H1 (cell line): Measurements from ENCODE around the gene KIAA1755. TPM values are rescaled to one million over a fixed set of nuclear protein-coding genes. Genes with fewer than 3 reads are reported as not detected.

Experiments used
- CTCF ChIA-PET: fragments of 300-600 bp; sonication (Branson Sonifier 250); formaldehyde crosslinking; loops from one replicate; lab custom pipeline; 2021; ENCODE audit not compliant: partially characterized antibody; lab: Charles Lee
- POLR2A ChIA-PET: fragments of 300-600 bp; sonication (Branson Sonifier 250); formaldehyde crosslinking; loops from one replicate; lab custom pipeline; 2021; ENCODE audit warnings: inconsistent platforms; ENCODE audit not compliant: partially characterized antibody; lab: Charles Lee
- DNase-seq, 2 experiments: peaks; one replicate each; pipeline versions ENCODE4 v3.0.0 to v3.0.0-alpha.2; 2010 to 2022; ENCODE audit warnings: low spot score in 2 of 2, low read depth in 1 of 2, mixed read lengths in 1 of 2
- FAIRE-seq: peaks from 2 replicates; lab custom pipeline; 2011; peaks lifted over from hg19 to GRCh38; lab: Jason Lieb, UNC
- H2AFZ ChIP-seq: 2 replicates; pipeline ENCODE4 v1.8.1; 2012; ENCODE audit warnings: low read length, inconsistent platforms
- H2AK5ac ChIP-seq: 2 replicates; pipeline ENCODE4 v1.6.1; 2013; ENCODE audit warnings: low read depth, low read length
- H2BK120ac ChIP-seq: replicated peaks from 2 replicates; pipeline ENCODE3; 2013; ENCODE audit warnings: low read depth, low read length, inconsistent platforms
- H2BK12ac ChIP-seq: 2 replicates; pipeline ENCODE4 v1.6.1; 2013; ENCODE audit warnings: low read depth, low read length
- H2BK15ac ChIP-seq: 2 replicates; pipeline ENCODE4 v1.6.1; 2013; ENCODE audit warnings: low read length
- H2BK20ac ChIP-seq: 2 replicates; pipeline ENCODE4 v1.6.1; 2013; ENCODE audit warnings: low read length
- H2BK5ac ChIP-seq: 2 replicates; pipeline ENCODE4 v1.6.1; 2013; ENCODE audit warnings: low read depth, low read length
- H3K14ac ChIP-seq: 2 replicates; pipeline ENCODE4 v1.6.1; 2013; ENCODE audit warnings: inconsistent platforms; ENCODE audit not compliant: insufficient read length
- H3K18ac ChIP-seq: 2 replicates; pipeline ENCODE4 v1.6.1; 2013; ENCODE audit warnings: low read length; ENCODE audit errors: extremely low read depth
- H3K23ac ChIP-seq: 2 replicates; pipeline ENCODE4 v1.6.1; 2013; ENCODE audit warnings: inconsistent platforms; ENCODE audit not compliant: insufficient read length
- H3K23me2 ChIP-seq: 2 replicates; pipeline ENCODE4 v1.6.1; 2013; ENCODE audit warnings: low read depth, low read length
- H3K27ac ChIP-seq: 2 replicates; pipeline ENCODE4 v1.6.1; 2011; ENCODE audit warnings: low read depth, low read length, inconsistent platforms
- H3K27me3 ChIP-seq, 4 experiments: replicated peaks in 1 of 4; 1 replicate in 1 of 4; 2 replicates in 3 of 4; pipeline versions ENCODE4 v1.6.1 to v1.8.1; 2011 to 2013; ENCODE audit warnings: low read length in 3 of 4, mild to moderate bottlenecking in 3 of 4, inconsistent platforms in 2 of 4, mixed read lengths in 2 of 4, moderate library complexity in 1 of 4; ENCODE audit not compliant: control insufficient read depth in 3 of 4, insufficient read depth in 3 of 4; ENCODE audit errors: extremely low read depth in 1 of 4
- H3K36me3 ChIP-seq, 4 experiments: 2 replicates each; pipeline versions ENCODE4 v1.6.1 to v1.8.1; 2011 to 2013; ENCODE audit warnings: mild to moderate bottlenecking in 4 of 4, low read length in 3 of 4, moderate library complexity in 2 of 4, control low read depth in 1 of 4, inconsistent platforms in 1 of 4; ENCODE audit not compliant: insufficient read depth in 4 of 4, control insufficient read depth in 2 of 4
- H3K4ac ChIP-seq: replicated peaks from 2 replicates; pipeline ENCODE3; 2013; ENCODE audit warnings: low read length, low read depth, mixed read lengths, inconsistent platforms; ENCODE audit not compliant: insufficient read length
- H3K4me1 ChIP-seq, 4 experiments: replicated peaks in 1 of 4; 1 replicate in 1 of 4; 2 replicates in 3 of 4; pipeline versions ENCODE4 v1.6.1 to v1.8.1; 2011 to 2013; ENCODE audit warnings: low read length in 3 of 4, inconsistent platforms in 2 of 4, mixed read lengths in 1 of 4; ENCODE audit not compliant: insufficient read depth in 4 of 4, control insufficient read depth in 3 of 4
- H3K4me2 ChIP-seq, 2 experiments: 2 replicates each; pipeline versions ENCODE4 v1.6.1 to v1.8.1; 2011 to 2013; ENCODE audit warnings: low read depth in 2 of 2, low read length in 2 of 2, control low read depth in 1 of 2, inconsistent platforms in 1 of 2, mild to moderate bottlenecking in 1 of 2; ENCODE audit not compliant: insufficient read depth in 1 of 2
- H3K4me3 ChIP-seq, 4 experiments: fragments of 200-600, 300-600 bp in 1 of 4; sonication (generic), shearing (Covaris generic), sonication (Bioruptor Twin) in 1 of 4; 2 replicates each; pipeline versions ENCODE4 v1.5.1 to v1.8.1; 2011 to 2016; ENCODE audit warnings: low read length in 4 of 4, low read depth in 3 of 4, control low read depth in 2 of 4, inconsistent platforms in 2 of 4, mild to moderate bottlenecking in 2 of 4, mixed read lengths in 1 of 4, moderate library complexity in 1 of 4; ENCODE audit not compliant: insufficient read depth in 2 of 4; ENCODE audit errors: extremely low read depth in 1 of 4
- H3K56ac ChIP-seq: replicated peaks from 2 replicates; pipeline ENCODE3; 2013; ENCODE audit warnings: low read depth, mild to moderate bottlenecking, mixed read lengths, low read length, inconsistent platforms; ENCODE audit not compliant: insufficient read length
- H3K79me1 ChIP-seq: 2 replicates; pipeline ENCODE4 v1.6.1; 2013; ENCODE audit warnings: low read depth, low read length, control low read depth
- H3K79me2 ChIP-seq, 2 experiments: 2 replicates each; pipeline versions ENCODE4 v1.6.1 to v1.8.1; 2012 to 2013; ENCODE audit warnings: low read length in 2 of 2, mild to moderate bottlenecking in 2 of 2, inconsistent platforms in 1 of 2; ENCODE audit not compliant: insufficient read depth in 2 of 2, control insufficient read depth in 1 of 2
- H3K9ac ChIP-seq, 4 experiments: replicated peaks in 1 of 4; 1 replicate in 1 of 4; 2 replicates in 3 of 4; pipeline versions ENCODE4 v1.6.1 to v1.8.1; 2011 to 2013; ENCODE audit warnings: low read depth in 3 of 4, low read length in 3 of 4, control low read depth in 2 of 4, mild to moderate bottlenecking in 2 of 4, moderate library complexity in 2 of 4, inconsistent platforms in 1 of 4; ENCODE audit errors: extremely low read depth in 1 of 4
- H3K9me3 ChIP-seq, 2 experiments: 2 replicates each; pipeline versions ENCODE4 v1.6.1 to v1.8.1; 2012 to 2013; ENCODE audit warnings: mild to moderate bottlenecking in 2 of 2, moderate library complexity in 2 of 2, control low read depth in 1 of 2, inconsistent platforms in 1 of 2, low read depth in 1 of 2, low read length in 1 of 2, mixed read lengths in 1 of 2; ENCODE audit not compliant: insufficient read depth in 2 of 2
- H4K20me1 ChIP-seq, 2 experiments: replicated peaks in 1 of 2; 2 replicates each; pipeline versions ENCODE3 to v1.8.1; 2011 to 2013; ENCODE audit warnings: inconsistent platforms in 2 of 2, low read length in 2 of 2, mild to moderate bottlenecking in 1 of 2; ENCODE audit not compliant: insufficient read depth in 2 of 2, control insufficient read depth in 1 of 2
- H4K5ac ChIP-seq: 2 replicates; pipeline ENCODE4 v1.6.1; 2013; ENCODE audit warnings: low read length, low read depth, mixed read lengths, inconsistent platforms; ENCODE audit not compliant: insufficient read length
- H4K8ac ChIP-seq: 2 replicates; pipeline ENCODE4 v1.8.0; 2013; ENCODE audit warnings: mild to moderate bottlenecking, moderate library complexity, low read length, inconsistent platforms; ENCODE audit not compliant: insufficient read depth; ENCODE audit errors: extremely low read depth
- H4K91ac ChIP-seq: replicated peaks from 2 replicates; pipeline ENCODE3; 2013; ENCODE audit warnings: low read length, mixed read lengths, inconsistent platforms; ENCODE audit not compliant: insufficient read length
- POLR2A ChIP-seq, 2 experiments: IDR thresholded peaks; 1 replicate in 1 of 2; 2 replicates in 1 of 2; pipeline ENCODE4 v1.6.1; 2011; ENCODE audit warnings: low read depth in 2 of 2, low read length in 2 of 2, mild to moderate bottlenecking in 2 of 2; ENCODE audit errors: control extremely low read depth in 1 of 2
- RNF2 ChIP-seq: fragments of 200-900, 300-1000 bp; sonication (generic); IDR thresholded peaks from 2 replicates; pipeline ENCODE4 v1.7.1; 2016; ENCODE audit warnings: borderline replicate concordance, low read depth, mild to moderate bottlenecking, antibody characterized with exemption, low read length; ENCODE audit not compliant: poor library complexity, severe bottlenecking; ENCODE audit errors: missing control alignments
- RXRA ChIP-seq: IDR thresholded peaks from 2 replicates; pipeline ENCODE4 v1.6.1; 2011; ENCODE audit warnings: low read depth, mild to moderate bottlenecking, low read length, moderate library complexity; ENCODE audit not compliant: insufficient read depth
- SP2 ChIP-seq: IDR thresholded peaks from 2 replicates; pipeline ENCODE4 v1.6.1; 2012; ENCODE audit warnings: mild to moderate bottlenecking, low read length, inconsistent platforms
- SUZ12 ChIP-seq: fragments of 200-600 bp; sonication (generic); IDR thresholded peaks from 2 replicates; pipeline ENCODE4 v1.6.1; 2012; ENCODE audit warnings: mild to moderate bottlenecking, inconsistent platforms, low read length, moderate library complexity, mixed read lengths
- TEAD4 ChIP-seq: IDR thresholded peaks from 2 replicates; pipeline ENCODE4 v1.6.1; 2012; ENCODE audit warnings: low read depth, low read length, inconsistent platforms, mixed read lengths
- WGBS, 2 experiments: shearing (Covaris generic) in 1 of 2; methylation state at CpG; one replicate each; pipeline versions ENCODE4 v1.1.6 to v1.1.7; 2013 to 2015; ENCODE audit warnings: low lambda C conversion rate in 2 of 2, mixed read lengths in 2 of 2, inconsistent platforms in 1 of 2, low coverage in 1 of 2, missing lambda C conversion rate in 1 of 2; ENCODE audit not compliant: insufficient replicate concordance in 2 of 2, insufficient coverage in 1 of 2, insufficient read length in 1 of 2; ENCODE audit errors: extremely low coverage in 1 of 2, missing lambda C conversion rate in 1 of 2; 5-methylcytosine and 5-hydroxymethylcytosine counted together
- polyA plus RNA-seq, 7 experiments: library from polyadenylated mRNA; depleted of rRNA in 3 of 7; stranded (reverse) in 5 of 7; unstranded in 2 of 7; fragments of >200 nt in 5 of 7; fragments of 200-250 nt in 2 of 7; gene quantifications; 1 replicate in 5 of 7; 2 replicates in 1 of 7; 4 replicates in 1 of 7; pipeline versions ENCODE4 v1.2.1 to v1.2.3, GENCODE V29; 2011 to 2013; ENCODE audit warnings: missing spikeins in 2 of 7, mixed read lengths in 2 of 7
- total RNA-seq: library from RNA; stranded (reverse); fragmentation: NEBNext Ultra II Directional; extraction: Animal tissue kit (Norgen Biotek cat#: 25700); gene quantifications from 2 replicates; pipeline ENCODE4 v1.2.1, GENCODE V29; 2021

The KIAA1755 gene
- total and polyA plus RNA-seq, 2 of the 8 experiments (the other 6 are each of a cell fraction or from before 2014, with no cell fraction given) = 0.23 TPM; not detected in 1

DNA sequence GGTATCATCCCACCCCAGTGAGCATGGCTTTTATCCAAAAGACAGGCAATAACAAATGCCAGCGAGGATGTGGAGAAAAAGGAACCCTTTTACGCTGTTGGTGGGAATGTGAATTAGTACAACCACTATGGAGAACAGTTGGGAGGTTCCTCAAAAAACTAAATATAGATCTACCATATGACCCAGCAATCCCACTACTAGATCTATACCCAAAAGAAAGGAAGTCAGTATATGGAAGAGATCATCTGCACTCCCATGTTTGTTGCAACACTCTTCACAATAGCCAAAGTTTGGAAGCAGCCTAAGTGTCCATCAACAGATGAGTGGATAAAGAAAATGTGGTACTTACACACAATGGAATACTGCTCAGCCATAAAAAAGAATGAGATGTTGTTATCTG, 5.9 kb upstream of the KIAA1755 start:
- no peak overlapping the region for H3K27ac ChIP-seq
- no peak overlapping the region for H4K91ac ChIP-seq
- DNase-seq = no peak
- H2BK12ac ChIP-seq = no peak overlapping the region
- H3K4me2 ChIP-seq = no peak overlapping the region
- no peak overlapping the region for H2AFZ ChIP-seq
- H3K4ac ChIP-seq = no peak overlapping the region
- no peak overlapping the region for H2BK5ac ChIP-seq
- WGBS, 2 experiments = 82% methylated on average over 2 of the region's 2 CpGs; no CpG with 5 or more reads in 1 of the 2 experiments
- H3K23me2 ChIP-seq = no peaks in the 10 kb centered on the region
- ChIA-PET POLR2A (no interaction called here), CTCF (no interaction called here)
- H4K8ac ChIP-seq = no peak overlapping the region
- H3K79me2 ChIP-seq = no peaks in the 10 kb centered on the region
- H3K18ac ChIP-seq = no peak overlapping the region
- H3K9ac ChIP-seq = no peak overlapping the region
- H3K4me1 ChIP-seq = no peaks in the 10 kb centered on the region
- H2BK15ac ChIP-seq = no peak overlapping the region
- no peak for FAIRE-seq
- H3K14ac ChIP-seq = no peak overlapping the region
- H4K20me1 ChIP-seq = no peaks in the 10 kb centered on the region
- no peak overlapping the region for H2AK5ac ChIP-seq
- no peak overlapping the region for H2BK20ac ChIP-seq
- H3K4me3 ChIP-seq = no peak overlapping the region
- H3K23ac ChIP-seq = no peak overlapping the region
- H3K27me3 ChIP-seq = no peaks in the 10 kb centered on the region
- no peaks in the 10 kb centered on the region for H3K36me3 ChIP-seq
- no peak overlapping the region for H4K5ac ChIP-seq
- H3K9me3 ChIP-seq = no peaks in the 10 kb centered on the region
- H2BK120ac ChIP-seq = no peak overlapping the region
- TF ChIP-seq RNF2 (no peak), SP2 (no peak), SUZ12 (no peak), POLR2A (IDR thresholded peaks at IDR 0.05; ENCODE audit: control extremely low read depth in 1 of 2, low read depth in 2 of 2, low read length in 2 of 2) (no peak), RXRA (no peak), TEAD4 (no peak)
- no peak overlapping the region for H3K56ac ChIP-seq
- no peaks in the 10 kb centered on the region for H3K79me1 ChIP-seq
